Mesendoderm (in vitro differentiated cells): ENCODE data around the gene ACKR1.

Experiments used
- DNase-seq: peaks from one replicate; pipeline ENCODE4 v3.0.0; 2013
- H2AK5ac ChIP-seq: 2 replicates; pipeline ENCODE4 v1.6.1; 2013; ENCODE audit warnings: low read length, inconsistent platforms
- H2BK120ac ChIP-seq: 2 replicates; pipeline ENCODE4 v1.6.1; 2013; ENCODE audit warnings: low read depth, mild to moderate bottlenecking, low read length, moderate library complexity, mixed read lengths
- H2BK15ac ChIP-seq: replicated peaks from 2 replicates; pipeline ENCODE4 v1.6.1; 2013; ENCODE audit warnings: low read depth, mild to moderate bottlenecking, moderate library complexity
- H2BK5ac ChIP-seq: 2 replicates; pipeline ENCODE4 v1.6.1; 2013; ENCODE audit warnings: low read length, inconsistent platforms
- H3K18ac ChIP-seq: 2 replicates; pipeline ENCODE4 v1.6.1; 2013; ENCODE audit warnings: mild to moderate bottlenecking, low read length, mixed read lengths
- H3K23ac ChIP-seq: one replicate; pipeline ENCODE4 v1.6.1; 2013; ENCODE audit warnings: low read length
- H3K27ac ChIP-seq: 2 replicates; pipeline ENCODE4 v1.5.1; 2013; ENCODE audit warnings: low read depth, mild to moderate bottlenecking, inconsistent platforms, low read length, moderate library complexity
- H3K27me3 ChIP-seq: 2 replicates; pipeline ENCODE4 v1.6.1; 2013; ENCODE audit warnings: low read length, control low read depth, mild to moderate bottlenecking, inconsistent platforms; ENCODE audit not compliant: insufficient read depth, poor library complexity
- H3K36me3 ChIP-seq: 2 replicates; pipeline ENCODE4 v1.6.1; 2013; ENCODE audit warnings: low read length, inconsistent platforms; ENCODE audit not compliant: control insufficient read depth, insufficient read depth
- H3K4ac ChIP-seq: one replicate; pipeline ENCODE4 v1.6.1; 2013; ENCODE audit warnings: low read depth, mild to moderate bottlenecking, low read length, moderate library complexity
- H3K4me1 ChIP-seq: 2 replicates; pipeline ENCODE4 v1.6.1; 2013; ENCODE audit warnings: low read depth, low read length, inconsistent platforms; ENCODE audit not compliant: control insufficient read depth
- H3K4me2 ChIP-seq: 2 replicates; pipeline ENCODE4 v1.6.1; 2013; ENCODE audit warnings: low read length
- H3K4me3 ChIP-seq: 2 replicates; pipeline ENCODE4 v1.5.1; 2013; ENCODE audit warnings: mild to moderate bottlenecking, low read length
- H3K56ac ChIP-seq: one replicate; pipeline ENCODE4 v1.6.1; 2013; ENCODE audit warnings: low read length
- H3K79me1 ChIP-seq: 2 replicates; pipeline ENCODE4 v1.6.1; 2013; ENCODE audit warnings: low read length, inconsistent platforms
- H3K79me2 ChIP-seq: 2 replicates; pipeline ENCODE4 v1.6.1; 2013; ENCODE audit warnings: mild to moderate bottlenecking, low read length; ENCODE audit not compliant: control insufficient read depth, insufficient read depth
- H3K9ac ChIP-seq: 2 replicates; pipeline ENCODE4 v1.6.1; 2013; ENCODE audit warnings: low read length, inconsistent platforms
- H4K5ac ChIP-seq: one replicate; pipeline ENCODE4 v1.6.1; 2013; ENCODE audit warnings: low read length
- H4K8ac ChIP-seq: one replicate; pipeline ENCODE4 v1.6.1; 2013; ENCODE audit warnings: low read depth, mild to moderate bottlenecking, control low read depth, low read length, moderate library complexity
- WGBS: extraction: QIAGEN DNeasy Blood & Tissue Kit; methylation state at CpG from one replicate; pipeline ENCODE4 v1.1.7; 2013; ENCODE audit warnings: low lambda C conversion rate, missing lambda C conversion rate; ENCODE audit not compliant: insufficient coverage; ENCODE audit errors: extremely low coverage; 5-methylcytosine and 5-hydroxymethylcytosine counted together

ACKR1 gene

GRCh38 chr1:159203610-159204009 lies 1.1 kb upstream of the ACKR1 start:
- no peaks in the 10 kb centered on the region for H3K79me2 ChIP-seq
- no peaks in the 10 kb centered on the region for H3K36me3 ChIP-seq
- no peak overlapping the region for H3K27ac ChIP-seq
- H4K8ac ChIP-seq = no peak overlapping the region
- no CpG with 5 or more reads among the region's 6 CpGs for WGBS
- no peak overlapping the region for H2BK120ac ChIP-seq
- H3K56ac ChIP-seq = no peak overlapping the region
- peak; percentile 6 for DNase-seq
- no peak overlapping the region for H2AK5ac ChIP-seq
- H3K23ac ChIP-seq = no peak overlapping the region
- H3K4me3 ChIP-seq = no peak overlapping the region
- no peaks in the 10 kb centered on the region for H3K27me3 ChIP-seq
- H2BK5ac ChIP-seq = no peak overlapping the region
- no peaks in the 10 kb centered on the region for H3K79me1 ChIP-seq
- H4K5ac ChIP-seq = no peak overlapping the region
- peaks cover 1% of the 10 kb centered on the region for H3K4me1 ChIP-seq
- H3K4me2 ChIP-seq = no peak overlapping the region
- H3K18ac ChIP-seq = no peak overlapping the region
- no peak overlapping the region for H3K9ac ChIP-seq
- no peak overlapping the region for H2BK15ac ChIP-seq
- no peak overlapping the region for H3K4ac ChIP-seq

GRCh38 chr1:159205225-159205624 lies 550 bp downstream of the ACKR1 start:
- H3K4me1 ChIP-seq = peaks cover 1% of the 10 kb centered on the region
- no peaks in the 10 kb centered on the region for H3K79me1 ChIP-seq
- H3K4ac ChIP-seq = no peak overlapping the region
- H3K79me2 ChIP-seq = no peaks in the 10 kb centered on the region
- H4K8ac ChIP-seq = no peak overlapping the region
- H2BK120ac ChIP-seq = no peak overlapping the region
- H3K9ac ChIP-seq = no peak overlapping the region
- no peak overlapping the region for H3K4me3 ChIP-seq
- H2BK5ac ChIP-seq = no peak overlapping the region
- no peak overlapping the region for H3K18ac ChIP-seq
- no peak overlapping the region for H3K4me2 ChIP-seq
- H3K23ac ChIP-seq = no peak overlapping the region
- H2AK5ac ChIP-seq = no peak overlapping the region
- WGBS = no CpG with 5 or more reads among the region's 6 CpGs
- H4K5ac ChIP-seq = no peak overlapping the region
- H3K36me3 ChIP-seq = no peaks in the 10 kb centered on the region
- no peak overlapping the region for H3K27ac ChIP-seq
- no peaks in the 10 kb centered on the region for H3K27me3 ChIP-seq
- DNase-seq = peak; percentile 68
- no peak overlapping the region for H2BK15ac ChIP-seq
- H3K56ac ChIP-seq = no peak overlapping the region

GRCh38 chr1:159206110-159206509 lies 1.4 kb downstream of the ACKR1 start:
- no peak overlapping the region for H3K4me3 ChIP-seq
- H3K4me2 ChIP-seq = no peak overlapping the region
- no peaks in the 10 kb centered on the region for H3K79me2 ChIP-seq
- H3K56ac ChIP-seq = no peak overlapping the region
- no peaks in the 10 kb centered on the region for H3K27me3 ChIP-seq
- H3K9ac ChIP-seq = no peak overlapping the region
- H2BK120ac ChIP-seq = no peak overlapping the region
- no peaks in the 10 kb centered on the region for H3K36me3 ChIP-seq
- DNase-seq = no peak
- no peak overlapping the region for H4K5ac ChIP-seq
- H2AK5ac ChIP-seq = no peak overlapping the region
- no peak overlapping the region for H3K27ac ChIP-seq
- H2BK15ac ChIP-seq = no peak overlapping the region
- H3K4me1 ChIP-seq = peaks cover 1% of the 10 kb centered on the region
- H3K23ac ChIP-seq = no peak overlapping the region
- H3K18ac ChIP-seq = no peak overlapping the region
- whole genome bisulfite sequencing = no CpG with 5 or more reads among the region's 4 CpGs
- H3K79me1 ChIP-seq = no peaks in the 10 kb centered on the region
- no peak overlapping the region for H3K4ac ChIP-seq
- H2BK5ac ChIP-seq = no peak overlapping the region
- no peak overlapping the region for H4K8ac ChIP-seq

- no CpG with 5 or more reads among the region's 5 CpGs for WGBS
- Histone ChIP-seq H3K18ac (no peak overlapping the region), H3K79me1 (no peaks in the 10 kb centered on the region), H3K9ac (no peak overlapping the region), H3K56ac (no peak overlapping the region), H3K27me3 (no peaks in the 10 kb centered on the region), H3K4me1 (peaks cover 1% of the 10 kb centered on the region), H4K8ac (no peak overlapping the region), H2BK15ac (no peak overlapping the region), H2BK5ac (no peak overlapping the region), H3K4ac (no peak overlapping the region), H2AK5ac (no peak overlapping the region), H3K23ac (no peak overlapping the region), H3K4me2 (no peak overlapping the region), H4K5ac (no peak overlapping the region), H3K79me2 (no peaks in the 10 kb centered on the region), H3K4me3 (no peak overlapping the region), H3K27ac (no peak overlapping the region), H3K36me3 (no peaks in the 10 kb centered on the region), H2BK120ac (no peak overlapping the region)
- no peak for DNase-seq
Observed at GRCh38 chr1:159207080-159207479, 2.4 kb downstream of the ACKR1 start.

GRCh38 chr1:159207774-159208173 lies 3.1 kb downstream of the ACKR1 start:
- H3K27ac ChIP-seq = no peak overlapping the region
- no peak overlapping the region for H2BK5ac ChIP-seq
- no peak overlapping the region for H4K5ac ChIP-seq
- no peak overlapping the region for H2BK15ac ChIP-seq
- no peak overlapping the region for H3K4me3 ChIP-seq
- H2AK5ac ChIP-seq = no peak overlapping the region
- peaks cover 1% of the 10 kb centered on the region for H3K4me1 ChIP-seq
- H3K27me3 ChIP-seq = no peaks in the 10 kb centered on the region
- H3K56ac ChIP-seq = no peak overlapping the region
- WGBS = no CpG with 5 or more reads among the region's 8 CpGs
- no peak overlapping the region for H3K18ac ChIP-seq
- H3K36me3 ChIP-seq = no peaks in the 10 kb centered on the region
- H3K79me2 ChIP-seq = no peaks in the 10 kb centered on the region
- no peak overlapping the region for H4K8ac ChIP-seq
- no peak overlapping the region for H3K23ac ChIP-seq
- H3K4ac ChIP-seq = no peak overlapping the region
- H3K79me1 ChIP-seq = no peaks in the 10 kb centered on the region
- peak; percentile 32 for DNase-seq
- no peak overlapping the region for H2BK120ac ChIP-seq
- H3K4me2 ChIP-seq = no peak overlapping the region
- H3K9ac ChIP-seq = no peak overlapping the region

GRCh38 chr1:159208175-159208825 lies 3.6 kb downstream of the ACKR1 start:
- Histone ChIP-seq H3K23ac (no peak overlapping the region), H3K4me3 (no peak overlapping the region), H3K9ac (no peak overlapping the region), H3K79me2 (no peaks in the 10 kb centered on the region), H3K4ac (no peak overlapping the region), H3K36me3 (no peaks in the 10 kb centered on the region), H3K27me3 (no peaks in the 10 kb centered on the region), H3K79me1 (no peaks in the 10 kb centered on the region), H4K8ac (no peak overlapping the region), H3K4me2 (no peak overlapping the region), H2BK5ac (no peak overlapping the region), H3K18ac (no peak overlapping the region), H2BK120ac (no peak overlapping the region), H2BK15ac (no peak overlapping the region), H3K27ac (no peak overlapping the region), H3K56ac (no peak overlapping the region), H4K5ac (no peak overlapping the region), H3K4me1 (peaks cover 1% of the 10 kb centered on the region), H2AK5ac (no peak overlapping the region)
- peak; percentile 54 for DNase-seq
- WGBS = no CpG with 5 or more reads among the region's 7 CpGs
